Calu3 (cell line): ENCODE data around the gene DRD4. TPM values are rescaled to one million over a fixed set of nuclear protein-coding genes. Genes with fewer than 3 reads are reported as not detected.

Source experiments
- BruUV-seq: library from RNA; stranded (reverse); fragments of 400-500 nt; replicated peaks from 2 replicates; lab custom pipeline; 2021; lab: Mats Ljungman, UMichigan
- CTCF ChIA-PET: fragments of 300-600 bp; sonication (Branson Sonifier 250); formaldehyde crosslinking; loops from one replicate; lab custom pipeline; 2022; ENCODE audit warnings: antibody characterized with exemption; lab: Charles Lee
- DNase-seq: peaks from one replicate; pipeline ENCODE4 v3.0.0; 2022
- H3K27ac Mint-ChIP-seq: one replicate; pipeline ENCODE4 v1.8.0; 2022; ENCODE audit warnings: mixed read lengths; ENCODE audit not compliant: unreplicated experiment
- H3K27me3 Mint-ChIP-seq: one replicate; pipeline ENCODE4 v1.8.0; 2022; ENCODE audit warnings: mixed read lengths; ENCODE audit not compliant: unreplicated experiment
- H3K36me3 Mint-ChIP-seq: one replicate; pipeline ENCODE4 v1.8.0; 2022; ENCODE audit warnings: mild to moderate bottlenecking, moderate library complexity, mixed read lengths; ENCODE audit not compliant: insufficient read depth, unreplicated experiment
- H3K4me1 Mint-ChIP-seq: one replicate; pipeline ENCODE4 v1.8.0; 2022; ENCODE audit warnings: mild to moderate bottlenecking, low read depth, mixed read lengths; ENCODE audit not compliant: unreplicated experiment
- H3K4me3 Mint-ChIP-seq: one replicate; pipeline ENCODE4 v1.8.0; 2022; ENCODE audit warnings: mild to moderate bottlenecking, low read depth, moderate library complexity, mixed read lengths; ENCODE audit not compliant: unreplicated experiment
- H3K9me3 Mint-ChIP-seq: one replicate; pipeline ENCODE4 v1.8.0; 2022; ENCODE audit warnings: low read depth, mixed read lengths; ENCODE audit not compliant: unreplicated experiment
- intact Hi-C: fragments of 100-400 bp; cut with micrococcal nuclease; formaldehyde crosslinking; loops from one replicate; pipeline ENCODE4 v1.10.0; 2022; ENCODE audit not compliant: unreplicated experiment
- total RNA-seq: library from RNA; stranded (reverse); gene quantifications from 2 replicates; pipeline ENCODE4 v1.2.3, GENCODE V29; 2022
- TF ChIP-seq, protein P1 (sequence below): fragments of 200-600 bp; IDR thresholded peaks from one replicate; pipeline ENCODE4 v1.8.0; 2022; ENCODE audit warnings: antibody characterized with exemption; ENCODE audit not compliant: unreplicated experiment

DRD4 gene
- total RNA-seq, 1 experiment from 2014 or later: 1.3 TPM

DNA sequence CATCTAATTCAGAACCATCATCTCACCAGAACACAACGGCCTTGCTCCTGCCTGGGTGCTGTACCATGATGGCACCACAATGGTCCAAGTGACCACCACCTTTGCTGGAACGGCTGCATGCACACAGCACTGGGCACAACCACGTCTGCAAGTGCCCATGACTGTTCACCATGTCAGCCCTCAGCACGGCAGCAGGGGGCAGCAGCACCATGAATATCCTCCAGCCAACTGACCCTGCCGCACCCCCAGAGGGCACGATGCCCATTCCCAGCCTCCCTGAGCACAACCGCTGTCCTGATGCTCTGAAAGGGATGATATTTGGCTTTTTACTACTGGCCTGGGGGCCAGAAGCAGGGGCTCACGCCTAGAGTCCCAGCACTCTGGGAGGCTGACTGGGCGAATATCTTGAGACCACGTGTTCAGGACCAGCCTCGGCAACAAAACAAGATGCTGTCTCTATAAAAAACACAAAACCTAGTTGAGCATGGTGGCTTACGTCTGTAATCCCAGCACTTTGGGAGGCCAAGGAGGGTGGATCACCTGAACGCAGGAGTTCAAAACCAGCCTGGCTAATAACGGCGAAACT, 25.7 kb downstream of the DRD4 start:
- intact Hi-C loops: no loop called here

GRCh38 chr11:665062-665703, 28.1 kb downstream of the DRD4 start:
- CTCF ChIA-PET: no interaction called here
- Mint-ChIP-seq H3K27me3 (no peaks in the 10 kb centered on the region), H3K9me3 (no peaks in the 10 kb centered on the region), H3K36me3 (peaks cover 24% of the 10 kb centered on the region), H3K4me3 (no peak overlapping the region), H3K27ac (no peak overlapping the region), H3K4me1 (no peaks in the 10 kb centered on the region)
- intact Hi-C loops: no loop called here
- DNase-seq: no peak
- BruUV-seq: no TSS peak
- TF ChIP-seq, protein P1, sequence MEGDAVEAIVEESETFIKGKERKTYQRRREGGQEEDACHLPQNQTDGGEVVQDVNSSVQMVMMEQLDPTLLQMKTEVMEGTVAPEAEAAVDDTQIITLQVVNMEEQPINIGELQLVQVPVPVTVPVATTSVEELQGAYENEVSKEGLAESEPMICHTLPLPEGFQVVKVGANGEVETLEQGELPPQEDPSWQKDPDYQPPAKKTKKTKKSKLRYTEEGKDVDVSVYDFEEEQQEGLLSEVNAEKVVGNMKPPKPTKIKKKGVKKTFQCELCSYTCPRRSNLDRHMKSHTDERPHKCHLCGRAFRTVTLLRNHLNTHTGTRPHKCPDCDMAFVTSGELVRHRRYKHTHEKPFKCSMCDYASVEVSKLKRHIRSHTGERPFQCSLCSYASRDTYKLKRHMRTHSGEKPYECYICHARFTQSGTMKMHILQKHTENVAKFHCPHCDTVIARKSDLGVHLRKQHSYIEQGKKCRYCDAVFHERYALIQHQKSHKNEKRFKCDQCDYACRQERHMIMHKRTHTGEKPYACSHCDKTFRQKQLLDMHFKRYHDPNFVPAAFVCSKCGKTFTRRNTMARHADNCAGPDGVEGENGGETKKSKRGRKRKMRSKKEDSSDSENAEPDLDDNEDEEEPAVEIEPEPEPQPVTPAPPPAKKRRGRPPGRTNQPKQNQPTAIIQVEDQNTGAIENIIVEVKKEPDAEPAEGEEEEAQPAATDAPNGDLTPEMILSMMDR: no peak

More for the DNA sequence above, 25.7 kb downstream of the DRD4 start:
- H3K4me1 Mint-ChIP-seq: no peaks in the 10 kb centered on the region
- H3K36me3 Mint-ChIP-seq: peaks cover 24% of the 10 kb centered on the region
- DNase-seq: peak; percentile 72
- TF ChIP-seq, protein P1: peak; percentile 85
- H3K27ac Mint-ChIP-seq: no peak overlapping the region
- CTCF ChIA-PET: interaction anchor here (0.6 kb wide), 1 partner anchor 45 kb away, joined by 3 read pairs; no protein-coding TSS in a partner anchor
- no peak overlapping the region for H3K4me3 Mint-ChIP-seq
- BruUV-seq: no TSS peak
- H3K9me3 Mint-ChIP-seq: no peaks in the 10 kb centered on the region
- H3K27me3 Mint-ChIP-seq: no peaks in the 10 kb centered on the region

DNA sequence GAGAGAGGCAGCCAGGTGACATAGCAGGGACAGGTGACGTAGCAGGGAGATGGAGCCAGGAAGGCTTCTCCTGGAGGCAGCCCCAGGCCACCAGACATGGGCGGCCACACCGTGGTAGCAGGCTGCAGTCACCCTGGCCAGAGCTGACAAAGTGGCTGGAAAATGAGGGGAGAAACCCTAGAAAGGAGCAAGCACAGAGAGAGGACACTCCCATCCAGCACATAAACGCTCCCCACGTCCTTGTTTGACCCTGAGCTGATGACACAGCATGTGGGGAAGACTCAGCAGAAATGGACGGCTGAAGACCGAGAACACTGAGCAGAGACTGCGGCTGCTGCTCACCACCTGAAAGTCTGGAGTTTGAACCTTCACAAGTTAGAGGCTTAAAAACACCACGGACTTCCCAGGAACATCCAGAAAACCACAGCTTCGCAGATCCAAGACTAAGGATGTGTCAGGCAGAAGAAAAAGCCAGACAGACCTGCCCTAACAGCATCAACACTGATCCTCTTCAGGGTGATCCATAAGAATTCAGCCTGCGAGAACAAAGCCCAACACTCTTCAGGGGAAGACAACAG, 28.7 kb downstream of the DRD4 start:
- H3K9me3 Mint-ChIP-seq: no peaks in the 10 kb centered on the region
- intact Hi-C loops: no loop called here
- peaks cover 24% of the 10 kb centered on the region for H3K36me3 Mint-ChIP-seq
- H3K4me3 Mint-ChIP-seq: no peak overlapping the region
- DNase-seq: no peak
- no peaks in the 10 kb centered on the region for H3K4me1 Mint-ChIP-seq
- CTCF ChIA-PET: no interaction called here
- H3K27me3 Mint-ChIP-seq: no peaks in the 10 kb centered on the region
- no peak overlapping the region for H3K27ac Mint-ChIP-seq
- TF ChIP-seq, protein P1: no peak
- BruUV-seq: no TSS peak

GRCh38 chr11:673866-674265, 36.8 kb downstream of the DRD4 start:
- Mint-ChIP-seq H3K4me3 (no peak overlapping the region), H3K36me3 (peaks cover 46% of the 10 kb centered on the region), H3K27ac (no peak overlapping the region), H3K4me1 (no peaks in the 10 kb centered on the region), H3K27me3 (no peaks in the 10 kb centered on the region), H3K9me3 (no peaks in the 10 kb centered on the region)
- DNase-seq: no peak
- intact Hi-C loops: no loop called here
- CTCF ChIA-PET: no interaction called here
- TF ChIP-seq, protein P1: no peak
- no TSS peak for BruUV-seq
